ENCODE measurements around the gene STAC.

- no peak for TF ChIP-seq CTCF (IDR thresholded peaks at IDR 0.05; ENCODE audit: insufficient read depth, low read length)
- no peak for TF ChIP-seq POLR2AphosphoS5 (IDR thresholded peaks at IDR 0.05; ENCODE audit: low read depth)
- no peak for TF ChIP-seq REST (IDR thresholded peaks at IDR 0.05; ENCODE audit: insufficient replicate concordance, low read depth)
- TF ChIP-seq GABPA (IDR thresholded peaks at IDR 0.05; ENCODE audit: low read depth), result no peak
These were observed 36.9 kb downstream of the STAC start for GRCh38 chr3:36417237-36417636.
